K562 (cell line): Measurements from ENCODE around the gene ARMC12. TPM values are rescaled to one million over a fixed set of nuclear protein-coding genes. Genes with fewer than 3 reads are reported as not detected.
A peak's percentile ranks its signal among the peaks of the same experiment; 100 is the strongest.

ENCODE experiments used
- ATF7 ChIP-seq: fragments of 450-650 bp; IDR thresholded peaks from 2 replicates; pipeline ENCODE4 v1.7.1; 2014; ENCODE audit warnings: mild to moderate bottlenecking, moderate library complexity
- CBFA2T3 ChIP-seq: fragments of 450-650 bp; IDR thresholded peaks from 2 replicates; pipeline ENCODE4 v1.6.1; 2017
- CCNT2 ChIP-seq: IDR thresholded peaks from 2 replicates; pipeline ENCODE4 v1.6.1; 2011; ENCODE audit warnings: borderline replicate concordance, low read depth, mild to moderate bottlenecking, moderate library complexity, mixed read lengths, low read length; ENCODE audit not compliant: insufficient read length; ENCODE audit errors: extremely low read depth
- CEBPG ChIP-seq, 3 experiments: fragments of 200-800 bp in 1 of 3; sonication (Bioruptor generic) in 1 of 3; sonication (generic) in 1 of 3; formaldehyde crosslinking in 1 of 3; IDR thresholded peaks in 2 of 3; conservative IDR thresholded peaks in 1 of 3; 2 replicates each; pipeline versions ENCODE4 v1.6.1 to v1.8.0; 2016 to 2022; ENCODE audit warnings: missing compliant biosample characterization in 2 of 3, missing genetic modification characterization in 2 of 3, mild to moderate bottlenecking in 1 of 3, missing genetic modification reagents in 1 of 3
- HDAC3 ChIP-seq: fragments of 450-650 bp; IDR thresholded peaks from 2 replicates; pipeline ENCODE4 v1.6.1; 2018; ENCODE audit warnings: borderline replicate concordance, mild to moderate bottlenecking, moderate library complexity; ENCODE audit not compliant: partially characterized antibody
- LARP7 ChIP-seq: fragments of 450-650 bp; IDR thresholded peaks from 2 replicates; pipeline ENCODE4 v1.6.1; 2016
- MECOM ChIP-seq: fragments of 250-450 bp; sonication (Bioruptor Pico); IDR thresholded peaks from 2 replicates; pipeline ENCODE4 v1.8.0; 2022; ENCODE audit warnings: inconsistent platforms
- MTA2 ChIP-seq: fragments of 450-650 bp; IDR thresholded peaks from 2 replicates; pipeline ENCODE4 v1.6.1; 2016; ENCODE audit warnings: low read depth
- MTA3 ChIP-seq: fragments of 450-650 bp; formaldehyde crosslinking; IDR thresholded peaks from 2 replicates; pipeline ENCODE4 v1.6.1; 2017; ENCODE audit warnings: mild to moderate bottlenecking, borderline replicate concordance
- MXI1 ChIP-seq: IDR thresholded peaks from 2 replicates; pipeline ENCODE4 v1.6.1; 2011; ENCODE audit warnings: low read depth, mild to moderate bottlenecking, improper control_type of control experiment, low read length
- NFXL1 ChIP-seq: fragments of 450-650 bp; formaldehyde crosslinking; IDR thresholded peaks from 2 replicates; pipeline ENCODE4 v1.4.0; 2021; ENCODE audit warnings: mild to moderate bottlenecking
- NUFIP1 ChIP-seq: fragments of 450-650 bp; IDR thresholded peaks from 2 replicates; pipeline ENCODE4 v1.6.1; 2018; ENCODE audit not compliant: partially characterized antibody
- POU5F1 ChIP-seq: fragments of 150-350 bp; IDR thresholded peaks from 2 replicates; pipeline ENCODE4 v1.6.1; 2014; ENCODE audit warnings: borderline replicate concordance, low read length, low read depth, mild to moderate bottlenecking; ENCODE audit not compliant: partially characterized antibody
- SOX6 ChIP-seq: fragments of 450-650 bp; IDR thresholded peaks from 2 replicates; pipeline ENCODE4 v1.6.1; 2014; ENCODE audit warnings: mild to moderate bottlenecking
- SP1 ChIP-seq: sonication (generic); formaldehyde crosslinking; IDR thresholded peaks from 2 replicates; pipeline ENCODE4 v1.8.1; 2022; ENCODE audit warnings: mild to moderate bottlenecking, missing genetic modification reagents
- TAF15 ChIP-seq: fragments of 200-400 bp; formaldehyde crosslinking; IDR thresholded peaks from 2 replicates; pipeline ENCODE4 v1.6.1; 2017; ENCODE audit warnings: mild to moderate bottlenecking, low read depth, low read length, moderate library complexity
- ZC3H11A ChIP-seq: IDR thresholded peaks from 2 replicates; pipeline ENCODE4 v1.6.1; 2012; ENCODE audit warnings: low read depth, low read length, improper control_type of control experiment
- ZNF551 ChIP-seq: fragments of 250-450 bp; sonication (Bioruptor Pico); IDR thresholded peaks from 2 replicates; pipeline ENCODE4 v1.5.0; 2021; ENCODE audit warnings: mild to moderate bottlenecking, moderate library complexity
- ZNF76 ChIP-seq: fragments of 250-450 bp; sonication (Bioruptor Pico); IDR thresholded peaks from 2 replicates; pipeline ENCODE4 v1.4.0; 2020; ENCODE audit warnings: mild to moderate bottlenecking, moderate library complexity, borderline replicate concordance
- ZNF778 ChIP-seq: fragments of 450-650 bp; formaldehyde crosslinking; IDR thresholded peaks from 2 replicates; pipeline ENCODE4 v1.4.0; 2020; ENCODE audit warnings: mild to moderate bottlenecking, moderate library complexity
- polyA plus RNA-seq, 8 experiments: library from polyadenylated mRNA; depleted of rRNA in 4 of 8; stranded (reverse) in 5 of 8; unstranded in 3 of 8; fragments of >200 nt; fragmentation: Nextera tagmentation in 2 of 8; fragmentation: Illumina TruSeq in 1 of 8; extraction: Ambion mirVana in 2 of 8; extraction: Trizol in 1 of 8; gene quantifications; 2 replicates each; pipeline versions ENCODE4 v1.2.1 to v1.2.3, GENCODE V29; 2011 to 2014; ENCODE audit warnings: inconsistent platforms in 1 of 8, missing spikeins in 1 of 8
- total RNA-seq, 7 experiments: library from RNA; depleted of rRNA in 6 of 7; stranded (reverse); fragments of >200 nt in 6 of 7; fragmentation: Illumina TruSeq in 2 of 7; extraction: Trizol in 2 of 7; gene quantifications; 2 replicates each; pipeline versions ENCODE4 v1.2.1 to v1.2.3, GENCODE V29; 2011 to 2021; ENCODE audit warnings: low replicate concordance in 1 of 7
- TF ChIP-seq, protein P1 (sequence below): fragments of 450-650 bp; IDR thresholded peaks from 2 replicates; pipeline ENCODE4 v1.6.1; 2018; ENCODE audit warnings: mild to moderate bottlenecking, low read depth; ENCODE audit not compliant: partially characterized antibody
- TF ChIP-seq, protein P2 (sequence below), 2 experiments: fragments of 200-800 bp in 1 of 2; sonication (Bioruptor generic) in 1 of 2; sonication (generic) in 1 of 2; formaldehyde crosslinking in 1 of 2; IDR thresholded peaks in 1 of 2; conservative IDR thresholded peaks in 1 of 2; 2 replicates each; pipeline versions ENCODE4 v1.5.0 to v1.6.1; 2016 to 2020; ENCODE audit warnings: missing compliant biosample characterization in 1 of 2, missing genetic modification characterization in 1 of 2, missing genetic modification reagents in 1 of 2
- TF ChIP-seq, protein P3 (sequence below): fragments of 250-450 bp; sonication (Bioruptor Pico); IDR thresholded peaks from 2 replicates; pipeline ENCODE4 v1.6.1; 2021; ENCODE audit warnings: mild to moderate bottlenecking
- TF ChIP-seq, protein P4 (sequence below): fragments of 250-450 bp; sonication (Bioruptor Pico); IDR thresholded peaks from 2 replicates; pipeline ENCODE4 v1.4.0; 2020; ENCODE audit warnings: mild to moderate bottlenecking, moderate library complexity

The ARMC12 gene
- total and polyA plus RNA-seq, 9 of the 15 experiments (the other 6 are each of a cell fraction or from before 2014, with no cell fraction given): 0.09 to 0.58 (median 0.31) TPM; not detected in 3

DNA sequence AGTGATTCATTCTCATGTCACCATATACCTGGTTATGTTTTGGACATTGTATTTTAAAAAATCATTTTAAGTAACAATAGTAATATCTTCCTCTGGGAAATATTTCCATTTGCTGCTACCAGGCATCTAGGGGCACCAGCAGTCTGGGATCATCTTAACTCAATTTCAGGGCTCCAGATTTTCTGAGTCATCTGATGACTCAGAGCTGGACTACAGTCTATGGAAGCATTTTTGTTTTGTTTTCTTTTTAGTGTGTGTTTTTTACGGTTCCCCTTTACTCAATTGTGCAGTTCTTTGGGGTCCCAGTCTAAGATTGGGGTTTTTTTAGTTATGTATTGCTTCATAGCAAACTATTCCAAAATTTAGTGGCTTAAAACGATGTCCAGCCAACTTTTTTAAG, 42.4 kb upstream of the ARMC12 start (continued):
- no peak for TF ChIP-seq NFXL1 (CRISPR knock-in tag)
- TF ChIP-seq, protein P1, sequence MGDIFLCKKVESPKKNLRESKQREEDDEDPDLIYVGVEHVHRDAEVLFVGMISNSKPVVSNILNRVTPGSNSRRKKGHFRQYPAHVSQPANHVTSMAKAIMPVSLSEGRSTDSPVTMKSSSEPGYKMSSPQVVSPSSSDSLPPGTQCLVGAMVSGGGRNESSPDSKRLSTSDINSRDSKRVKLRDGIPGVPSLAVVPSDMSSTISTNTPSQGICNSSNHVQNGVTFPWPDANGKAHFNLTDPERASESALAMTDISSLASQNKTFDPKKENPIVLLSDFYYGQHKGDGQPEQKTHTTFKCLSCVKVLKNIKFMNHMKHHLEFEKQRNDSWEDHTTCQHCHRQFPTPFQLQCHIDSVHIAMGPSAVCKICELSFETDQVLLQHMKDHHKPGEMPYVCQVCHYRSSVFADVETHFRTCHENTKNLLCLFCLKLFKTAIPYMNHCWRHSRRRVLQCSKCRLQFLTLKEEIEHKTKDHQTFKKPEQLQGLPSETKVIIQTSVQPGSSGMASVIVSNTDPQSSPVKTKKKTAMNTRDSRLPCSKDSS: peak; percentile 45
- TF ChIP-seq ATF7: peak; percentile 50; the same call in 1 of the 2 replicates
- no peak for TF ChIP-seq LARP7
- TF ChIP-seq ZNF551: no peak
- TF ChIP-seq MXI1: no peak
- TF ChIP-seq SP1 (CRISPR knock-in tag): no peak
- TF ChIP-seq POU5F1: no peak
- TF ChIP-seq, protein P2, sequence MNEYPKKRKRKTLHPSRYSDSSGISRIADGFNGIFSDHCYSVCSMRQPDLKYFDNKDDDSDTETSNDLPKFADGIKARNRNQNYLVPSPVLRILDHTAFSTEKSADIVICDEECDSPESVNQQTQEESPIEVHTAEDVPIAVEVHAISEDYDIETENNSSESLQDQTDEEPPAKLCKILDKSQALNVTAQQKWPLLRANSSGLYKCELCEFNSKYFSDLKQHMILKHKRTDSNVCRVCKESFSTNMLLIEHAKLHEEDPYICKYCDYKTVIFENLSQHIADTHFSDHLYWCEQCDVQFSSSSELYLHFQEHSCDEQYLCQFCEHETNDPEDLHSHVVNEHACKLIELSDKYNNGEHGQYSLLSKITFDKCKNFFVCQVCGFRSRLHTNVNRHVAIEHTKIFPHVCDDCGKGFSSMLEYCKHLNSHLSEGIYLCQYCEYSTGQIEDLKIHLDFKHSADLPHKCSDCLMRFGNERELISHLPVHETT (CRISPR knock-in tag; conservative IDR thresholded peaks at IDR 0.05 in 1 of 2, IDR thresholded peaks at IDR 0.05 in 1 of 2): no peak
- TF ChIP-seq CCNT2: no peak
- no peak for TF ChIP-seq CEBPG (CRISPR knock-in tag; IDR thresholded peaks at IDR 0.05)
- peak in 1 of 2 experiments; percentile 46; a peak in 1 of 4 replicates for TF ChIP-seq CEBPG (tag; conservative IDR thresholded peaks at IDR 0.05 in 1 of 2, IDR thresholded peaks at IDR 0.05 in 1 of 2)
- no peak for TF ChIP-seq ZNF778 (CRISPR knock-in tag)
- no peak for TF ChIP-seq NUFIP1
- no peak for TF ChIP-seq ZC3H11A
- TF ChIP-seq, protein P3, sequence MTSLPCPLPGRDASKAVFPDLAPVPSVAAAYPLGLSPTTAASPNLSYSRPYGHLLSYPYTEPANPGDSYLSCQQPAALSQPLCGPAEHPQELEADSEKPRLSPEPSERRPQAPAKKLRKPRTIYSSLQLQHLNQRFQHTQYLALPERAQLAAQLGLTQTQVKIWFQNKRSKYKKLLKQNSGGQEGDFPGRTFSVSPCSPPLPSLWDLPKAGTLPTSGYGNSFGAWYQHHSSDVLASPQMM (CRISPR knock-in tag): no peak
- no peak for TF ChIP-seq MTA2
- 0 out of 2 replicates have a peak, but pooled peaks have one; percentile 34 for TF ChIP-seq MTA3
- TF ChIP-seq CBFA2T3: 0 out of 2 replicates have a peak, but pooled peaks have one; percentile 20
- no peak for TF ChIP-seq TAF15
- TF ChIP-seq, protein P4, sequence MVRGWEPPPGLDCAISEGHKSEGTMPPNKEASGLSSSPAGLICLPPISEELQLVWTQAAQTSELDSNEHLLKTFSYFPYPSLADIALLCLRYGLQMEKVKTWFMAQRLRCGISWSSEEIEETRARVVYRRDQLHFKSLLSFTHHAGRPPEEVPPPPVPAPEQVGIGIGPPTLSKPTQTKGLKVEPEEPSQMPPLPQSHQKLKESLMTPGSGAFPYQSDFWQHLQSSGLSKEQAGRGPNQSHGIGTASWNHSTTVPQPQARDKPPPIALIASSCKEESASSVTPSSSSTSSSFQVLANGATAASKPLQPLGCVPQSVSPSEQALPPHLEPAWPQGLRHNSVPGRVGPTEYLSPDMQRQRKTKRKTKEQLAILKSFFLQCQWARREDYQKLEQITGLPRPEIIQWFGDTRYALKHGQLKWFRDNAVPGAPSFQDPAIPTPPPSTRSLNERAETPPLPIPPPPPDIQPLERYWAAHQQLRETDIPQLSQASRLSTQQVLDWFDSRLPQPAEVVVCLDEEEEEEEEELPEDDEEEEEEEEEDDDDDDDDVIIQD: no peak
- TF ChIP-seq MECOM: no peak
- 0 out of 2 replicates have a peak, but pooled peaks have one; percentile 38 for TF ChIP-seq SOX6
- TF ChIP-seq HDAC3: peak; percentile 47
- no peak for TF ChIP-seq ZNF76
